H1 (cell line): Measurements from ENCODE around the gene RB1. TPM values are rescaled to one million over a fixed set of nuclear protein-coding genes. Genes with fewer than 3 reads are reported as not detected.

Experiments used
- CTCF ChIA-PET: fragments of 300-600 bp; sonication (Branson Sonifier 250); formaldehyde crosslinking; loops from one replicate; lab custom pipeline; 2021; ENCODE audit not compliant: partially characterized antibody; lab: Charles Lee
- POLR2A ChIA-PET: fragments of 300-600 bp; sonication (Branson Sonifier 250); formaldehyde crosslinking; loops from one replicate; lab custom pipeline; 2021; ENCODE audit warnings: inconsistent platforms; ENCODE audit not compliant: partially characterized antibody; lab: Charles Lee
- DNase-seq, 2 experiments: peaks; one replicate each; pipeline versions ENCODE4 v3.0.0 to v3.0.0-alpha.2; 2010 to 2022; ENCODE audit warnings: low spot score in 2 of 2, low read depth in 1 of 2, mixed read lengths in 1 of 2
- FAIRE-seq: peaks from 2 replicates; lab custom pipeline; 2011; peaks lifted over from hg19 to GRCh38; lab: Jason Lieb, UNC
- H2AFZ ChIP-seq: 2 replicates; pipeline ENCODE4 v1.8.1; 2012; ENCODE audit warnings: low read length, inconsistent platforms
- H2AK5ac ChIP-seq: 2 replicates; pipeline ENCODE4 v1.6.1; 2013; ENCODE audit warnings: low read depth, low read length
- H2BK120ac ChIP-seq: replicated peaks from 2 replicates; pipeline ENCODE3; 2013; ENCODE audit warnings: low read depth, low read length, inconsistent platforms
- H2BK12ac ChIP-seq: 2 replicates; pipeline ENCODE4 v1.6.1; 2013; ENCODE audit warnings: low read depth, low read length
- H2BK15ac ChIP-seq: 2 replicates; pipeline ENCODE4 v1.6.1; 2013; ENCODE audit warnings: low read length
- H2BK20ac ChIP-seq: 2 replicates; pipeline ENCODE4 v1.6.1; 2013; ENCODE audit warnings: low read length
- H2BK5ac ChIP-seq: 2 replicates; pipeline ENCODE4 v1.6.1; 2013; ENCODE audit warnings: low read depth, low read length
- H3K14ac ChIP-seq: 2 replicates; pipeline ENCODE4 v1.6.1; 2013; ENCODE audit warnings: inconsistent platforms; ENCODE audit not compliant: insufficient read length
- H3K18ac ChIP-seq: 2 replicates; pipeline ENCODE4 v1.6.1; 2013; ENCODE audit warnings: low read length; ENCODE audit errors: extremely low read depth
- H3K23ac ChIP-seq: 2 replicates; pipeline ENCODE4 v1.6.1; 2013; ENCODE audit warnings: inconsistent platforms; ENCODE audit not compliant: insufficient read length
- H3K23me2 ChIP-seq: 2 replicates; pipeline ENCODE4 v1.6.1; 2013; ENCODE audit warnings: low read depth, low read length
- H3K27ac ChIP-seq: 2 replicates; pipeline ENCODE4 v1.6.1; 2011; ENCODE audit warnings: low read depth, low read length, inconsistent platforms
- H3K27me3 ChIP-seq, 4 experiments: replicated peaks in 1 of 4; 1 replicate in 1 of 4; 2 replicates in 3 of 4; pipeline versions ENCODE4 v1.6.1 to v1.8.1; 2011 to 2013; ENCODE audit warnings: low read length in 3 of 4, mild to moderate bottlenecking in 3 of 4, inconsistent platforms in 2 of 4, mixed read lengths in 2 of 4, moderate library complexity in 1 of 4; ENCODE audit not compliant: control insufficient read depth in 3 of 4, insufficient read depth in 3 of 4; ENCODE audit errors: extremely low read depth in 1 of 4
- H3K36me3 ChIP-seq, 4 experiments: 2 replicates each; pipeline versions ENCODE4 v1.6.1 to v1.8.1; 2011 to 2013; ENCODE audit warnings: mild to moderate bottlenecking in 4 of 4, low read length in 3 of 4, moderate library complexity in 2 of 4, control low read depth in 1 of 4, inconsistent platforms in 1 of 4; ENCODE audit not compliant: insufficient read depth in 4 of 4, control insufficient read depth in 2 of 4
- H3K4ac ChIP-seq: replicated peaks from 2 replicates; pipeline ENCODE3; 2013; ENCODE audit warnings: low read length, low read depth, mixed read lengths, inconsistent platforms; ENCODE audit not compliant: insufficient read length
- H3K4me1 ChIP-seq, 4 experiments: replicated peaks in 1 of 4; 1 replicate in 1 of 4; 2 replicates in 3 of 4; pipeline versions ENCODE4 v1.6.1 to v1.8.1; 2011 to 2013; ENCODE audit warnings: low read length in 3 of 4, inconsistent platforms in 2 of 4, mixed read lengths in 1 of 4; ENCODE audit not compliant: insufficient read depth in 4 of 4, control insufficient read depth in 3 of 4
- H3K4me2 ChIP-seq, 2 experiments: 2 replicates each; pipeline versions ENCODE4 v1.6.1 to v1.8.1; 2011 to 2013; ENCODE audit warnings: low read depth in 2 of 2, low read length in 2 of 2, control low read depth in 1 of 2, inconsistent platforms in 1 of 2, mild to moderate bottlenecking in 1 of 2; ENCODE audit not compliant: insufficient read depth in 1 of 2
- H3K4me3 ChIP-seq, 4 experiments: fragments of 200-600, 300-600 bp in 1 of 4; sonication (generic), shearing (Covaris generic), sonication (Bioruptor Twin) in 1 of 4; 2 replicates each; pipeline versions ENCODE4 v1.5.1 to v1.8.1; 2011 to 2016; ENCODE audit warnings: low read length in 4 of 4, low read depth in 3 of 4, control low read depth in 2 of 4, inconsistent platforms in 2 of 4, mild to moderate bottlenecking in 2 of 4, mixed read lengths in 1 of 4, moderate library complexity in 1 of 4; ENCODE audit not compliant: insufficient read depth in 2 of 4; ENCODE audit errors: extremely low read depth in 1 of 4
- H3K56ac ChIP-seq: replicated peaks from 2 replicates; pipeline ENCODE3; 2013; ENCODE audit warnings: low read depth, mild to moderate bottlenecking, mixed read lengths, low read length, inconsistent platforms; ENCODE audit not compliant: insufficient read length
- H3K79me1 ChIP-seq: 2 replicates; pipeline ENCODE4 v1.6.1; 2013; ENCODE audit warnings: low read depth, low read length, control low read depth
- H3K79me2 ChIP-seq, 2 experiments: 2 replicates each; pipeline versions ENCODE4 v1.6.1 to v1.8.1; 2012 to 2013; ENCODE audit warnings: low read length in 2 of 2, mild to moderate bottlenecking in 2 of 2, inconsistent platforms in 1 of 2; ENCODE audit not compliant: insufficient read depth in 2 of 2, control insufficient read depth in 1 of 2
- H3K9ac ChIP-seq, 4 experiments: replicated peaks in 1 of 4; 1 replicate in 1 of 4; 2 replicates in 3 of 4; pipeline versions ENCODE4 v1.6.1 to v1.8.1; 2011 to 2013; ENCODE audit warnings: low read depth in 3 of 4, low read length in 3 of 4, control low read depth in 2 of 4, mild to moderate bottlenecking in 2 of 4, moderate library complexity in 2 of 4, inconsistent platforms in 1 of 4; ENCODE audit errors: extremely low read depth in 1 of 4
- H3K9me3 ChIP-seq, 2 experiments: 2 replicates each; pipeline versions ENCODE4 v1.6.1 to v1.8.1; 2012 to 2013; ENCODE audit warnings: mild to moderate bottlenecking in 2 of 2, moderate library complexity in 2 of 2, control low read depth in 1 of 2, inconsistent platforms in 1 of 2, low read depth in 1 of 2, low read length in 1 of 2, mixed read lengths in 1 of 2; ENCODE audit not compliant: insufficient read depth in 2 of 2
- H4K20me1 ChIP-seq, 2 experiments: replicated peaks in 1 of 2; 2 replicates each; pipeline versions ENCODE3 to v1.8.1; 2011 to 2013; ENCODE audit warnings: inconsistent platforms in 2 of 2, low read length in 2 of 2, mild to moderate bottlenecking in 1 of 2; ENCODE audit not compliant: insufficient read depth in 2 of 2, control insufficient read depth in 1 of 2
- H4K5ac ChIP-seq: 2 replicates; pipeline ENCODE4 v1.6.1; 2013; ENCODE audit warnings: low read length, low read depth, mixed read lengths, inconsistent platforms; ENCODE audit not compliant: insufficient read length
- H4K8ac ChIP-seq: 2 replicates; pipeline ENCODE4 v1.8.0; 2013; ENCODE audit warnings: mild to moderate bottlenecking, moderate library complexity, low read length, inconsistent platforms; ENCODE audit not compliant: insufficient read depth; ENCODE audit errors: extremely low read depth
- H4K91ac ChIP-seq: replicated peaks from 2 replicates; pipeline ENCODE3; 2013; ENCODE audit warnings: low read length, mixed read lengths, inconsistent platforms; ENCODE audit not compliant: insufficient read length
- ATF3 ChIP-seq: IDR thresholded peaks from 2 replicates; pipeline ENCODE4 v1.6.1; 2011; ENCODE audit warnings: low read depth, mild to moderate bottlenecking, low read length; ENCODE audit not compliant: insufficient read depth
- WGBS, 2 experiments: shearing (Covaris generic) in 1 of 2; methylation state at CpG; one replicate each; pipeline versions ENCODE4 v1.1.6 to v1.1.7; 2013 to 2015; ENCODE audit warnings: low lambda C conversion rate in 2 of 2, mixed read lengths in 2 of 2, inconsistent platforms in 1 of 2, low coverage in 1 of 2, missing lambda C conversion rate in 1 of 2; ENCODE audit not compliant: insufficient replicate concordance in 2 of 2, insufficient coverage in 1 of 2, insufficient read length in 1 of 2; ENCODE audit errors: extremely low coverage in 1 of 2, missing lambda C conversion rate in 1 of 2; 5-methylcytosine and 5-hydroxymethylcytosine counted together
- polyA plus RNA-seq, 7 experiments: library from polyadenylated mRNA; depleted of rRNA in 3 of 7; stranded (reverse) in 5 of 7; unstranded in 2 of 7; fragments of >200 nt in 5 of 7; fragments of 200-250 nt in 2 of 7; gene quantifications; 1 replicate in 5 of 7; 2 replicates in 1 of 7; 4 replicates in 1 of 7; pipeline versions ENCODE4 v1.2.1 to v1.2.3, GENCODE V29; 2011 to 2013; ENCODE audit warnings: missing spikeins in 2 of 7, mixed read lengths in 2 of 7
- total RNA-seq: library from RNA; stranded (reverse); fragmentation: NEBNext Ultra II Directional; extraction: Animal tissue kit (Norgen Biotek cat#: 25700); gene quantifications from 2 replicates; pipeline ENCODE4 v1.2.1, GENCODE V29; 2021

RB1 gene
- total and polyA plus RNA-seq, 2 of the 8 experiments (the other 6 are each of a cell fraction or from before 2014, with no cell fraction given) = 4.1 to 17.5 TPM

GRCh38 chr13:48493066-48493765 lies 189.7 kb downstream of the RB1 start:
- ChIA-PET POLR2A (no interaction called here), CTCF (interaction anchor here (1.5 kb wide), 1 partner anchor 11 kb away, joined by 3 read pairs; no protein-coding TSS in a partner anchor)
- Histone ChIP-seq H3K18ac (no peak overlapping the region), H3K14ac (no peak overlapping the region), H2BK120ac (no peak overlapping the region), H3K4me1 (peaks cover 0 to 12% (median 1%) of the 10 kb centered on the region in 4 experiments; a peak in 4 of 7 replicates), H3K79me2 (no peaks in the 10 kb centered on the region), H3K9ac (no peak overlapping the region), H3K4ac (no peak overlapping the region), H4K5ac (no peak overlapping the region), H4K20me1 (no peaks in the 10 kb centered on the region), H2BK5ac (no peak overlapping the region; the same call in 1 of the 2 replicates), H4K91ac (no peak overlapping the region), H3K27ac (no peak overlapping the region), H3K4me3 (no peak overlapping the region), H3K23ac (no peak overlapping the region), H2AFZ (no peak overlapping the region), H3K9me3 (0 out of 4 replicates have a peak, but pooled peaks cover 0 to 3% of the 10 kb centered on the region in 2 experiments), H3K36me3 (peaks cover 0 to 9% (median under 1%) of the 10 kb centered on the region in 4 experiments; a peak in 2 of 8 replicates), H2BK15ac (no peak overlapping the region), H3K79me1 (no peaks in the 10 kb centered on the region), H3K27me3 (no peaks in the 10 kb centered on the region), H4K8ac (no peak overlapping the region; the same call in 1 of the 2 replicates), H3K4me2 (no peak overlapping the region), H3K23me2 (peaks cover 2% of the 10 kb centered on the region; the same call in 1 of the 2 replicates), H2BK20ac (no peak overlapping the region), H3K56ac (no peak overlapping the region), H2AK5ac (no peak overlapping the region), H2BK12ac (0 out of 2 replicates have a peak overlapping the region, but pooled peaks have one; percentile 10)
- FAIRE-seq (no peak), DNase-seq (no peak)
- WGBS, 2 experiments = 86 to 100% methylated on average over 1 to 4 of the region's 4 CpGs
- no peak for TF ChIP-seq ATF3
